Calu3 (cell line): Measurements from ENCODE around the gene BRAT1. TPM values are rescaled to one million over a fixed set of nuclear protein-coding genes. Genes with fewer than 3 reads are reported as not detected.

ENCODE experiments used
- BruUV-seq: library from RNA; stranded (reverse); fragments of 400-500 nt; replicated peaks from 2 replicates; lab custom pipeline; 2021; lab: Mats Ljungman, UMichigan
- CTCF ChIA-PET: fragments of 300-600 bp; sonication (Branson Sonifier 250); formaldehyde crosslinking; loops from one replicate; lab custom pipeline; 2022; ENCODE audit warnings: antibody characterized with exemption; lab: Charles Lee
- DNase-seq: peaks from one replicate; pipeline ENCODE4 v3.0.0; 2022
- H3K27ac Mint-ChIP-seq: one replicate; pipeline ENCODE4 v1.8.0; 2022; ENCODE audit warnings: mixed read lengths; ENCODE audit not compliant: unreplicated experiment
- H3K27me3 Mint-ChIP-seq: one replicate; pipeline ENCODE4 v1.8.0; 2022; ENCODE audit warnings: mixed read lengths; ENCODE audit not compliant: unreplicated experiment
- H3K36me3 Mint-ChIP-seq: one replicate; pipeline ENCODE4 v1.8.0; 2022; ENCODE audit warnings: mild to moderate bottlenecking, moderate library complexity, mixed read lengths; ENCODE audit not compliant: insufficient read depth, unreplicated experiment
- H3K4me1 Mint-ChIP-seq: one replicate; pipeline ENCODE4 v1.8.0; 2022; ENCODE audit warnings: mild to moderate bottlenecking, low read depth, mixed read lengths; ENCODE audit not compliant: unreplicated experiment
- H3K4me3 Mint-ChIP-seq: one replicate; pipeline ENCODE4 v1.8.0; 2022; ENCODE audit warnings: mild to moderate bottlenecking, low read depth, moderate library complexity, mixed read lengths; ENCODE audit not compliant: unreplicated experiment
- H3K9me3 Mint-ChIP-seq: one replicate; pipeline ENCODE4 v1.8.0; 2022; ENCODE audit warnings: low read depth, mixed read lengths; ENCODE audit not compliant: unreplicated experiment
- CTCF ChIP-seq: fragments of 200-600 bp; IDR thresholded peaks from one replicate; pipeline ENCODE4 v1.8.0; 2022; ENCODE audit warnings: antibody characterized with exemption; ENCODE audit not compliant: unreplicated experiment
- intact Hi-C: fragments of 100-400 bp; cut with micrococcal nuclease; formaldehyde crosslinking; loops from one replicate; pipeline ENCODE4 v1.10.0; 2022; ENCODE audit not compliant: unreplicated experiment
- total RNA-seq: library from RNA; stranded (reverse); gene quantifications from 2 replicates; pipeline ENCODE4 v1.2.3, GENCODE V29; 2022

Gene BRAT1
- total RNA-seq, 1 experiment from 2014 or later, result 59.6 TPM

DNA sequence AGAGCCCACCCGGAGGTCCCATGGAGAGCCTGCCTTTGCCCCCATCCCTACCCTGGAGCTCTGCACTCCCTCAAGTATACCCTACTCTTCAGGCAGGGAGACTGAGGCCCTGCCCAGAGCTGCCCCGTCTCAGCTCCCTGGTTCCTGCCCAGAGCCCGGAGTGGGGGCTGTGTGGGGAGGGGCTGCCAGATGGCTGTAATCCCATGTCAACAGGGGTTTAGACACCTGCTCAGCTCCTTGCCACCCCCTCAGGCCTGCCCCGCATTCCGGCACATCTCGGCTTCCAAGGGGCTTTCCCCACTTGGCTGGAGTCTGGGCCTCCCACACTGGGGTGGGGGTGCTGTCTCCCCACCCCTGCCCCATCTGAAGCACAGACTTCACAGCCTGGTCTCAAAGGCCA is 56.6 kb downstream of the BRAT1 start:
- Mint-ChIP-seq H3K27ac (no peak overlapping the region), H3K27me3 (peaks cover 78% of the 10 kb centered on the region), H3K9me3 (no peaks in the 10 kb centered on the region), H3K36me3 (peaks cover 10% of the 10 kb centered on the region), H3K4me1 (no peaks in the 10 kb centered on the region), H3K4me3 (no peak overlapping the region)
- BruUV-seq, result no TSS peak
- intact Hi-C loops, result no loop called here
- no peak for TF ChIP-seq CTCF
- no peak for DNase-seq
- CTCF ChIA-PET, result interaction anchor here (0.5 to 1.5 kb wide), 6 partner anchors 10 to 1763 kb away, joined by 3 to 4 read pairs (median 3); no protein-coding TSS in a partner anchor

DNA sequence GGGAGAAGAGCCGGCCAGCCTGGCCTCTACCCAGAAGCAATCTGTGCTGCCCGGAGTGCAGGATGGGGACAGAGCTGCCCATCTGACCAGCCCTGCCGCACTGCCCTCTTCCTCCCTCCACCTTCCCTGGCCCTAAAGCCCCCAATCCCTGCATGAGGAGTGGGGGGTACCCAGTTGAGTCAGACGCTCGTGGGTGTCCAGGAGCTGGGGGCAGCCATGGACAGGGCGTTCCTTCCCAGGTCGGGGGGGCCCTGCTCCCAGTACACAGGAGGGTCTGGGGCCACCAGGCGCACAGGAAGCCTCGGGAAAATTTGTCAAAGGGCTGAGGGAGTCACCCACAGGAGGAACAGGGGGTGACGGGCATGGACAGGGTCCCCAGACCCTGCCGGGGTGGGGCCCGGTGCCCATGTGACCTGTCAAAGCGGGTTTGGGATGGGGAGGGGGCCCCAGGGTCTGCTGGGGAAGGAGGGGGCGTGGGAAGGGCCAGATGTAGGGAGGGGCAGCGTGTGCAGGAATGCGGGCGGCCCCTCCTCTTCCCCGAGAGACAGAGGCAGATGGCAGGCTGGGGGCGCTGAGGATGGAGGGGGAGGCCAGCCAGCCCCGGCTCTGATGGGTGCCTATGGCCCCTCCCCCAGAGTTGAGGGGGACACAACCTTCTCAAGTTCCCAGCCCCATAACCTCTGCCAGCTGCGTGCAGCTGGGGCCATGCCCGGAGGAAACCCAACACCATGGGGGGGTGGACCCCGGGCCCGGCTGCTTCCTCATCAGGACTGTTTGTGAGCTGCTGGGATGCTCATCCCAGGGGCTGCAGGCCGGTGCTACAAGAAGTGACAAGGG is 57.6 kb downstream of the BRAT1 start:
- DNase-seq, result no peak
- Mint-ChIP-seq H3K4me1 (no peaks in the 10 kb centered on the region), H3K27me3 (peaks cover 88% of the 10 kb centered on the region), H3K36me3 (peaks cover 10% of the 10 kb centered on the region), H3K27ac (no peak overlapping the region), H3K9me3 (no peaks in the 10 kb centered on the region), H3K4me3 (no peak overlapping the region)
- no TSS peak for BruUV-seq
- TF ChIP-seq CTCF, result no peak
- CTCF ChIA-PET, result interaction anchor here (0.5 to 1.5 kb wide), 5 partner anchors 11 to 74 kb away, joined by 3 to 4 read pairs (median 3); no protein-coding TSS in a partner anchor
- intact Hi-C loops, result no loop called here

GRCh38 chr7:2497065-2497464 is 58.3 kb downstream of the BRAT1 start:
- Mint-ChIP-seq H3K9me3 (peaks cover 2% of the 10 kb centered on the region), H3K4me3 (no peak overlapping the region), H3K27ac (no peak overlapping the region), H3K27me3 (peaks cover 95% of the 10 kb centered on the region), H3K36me3 (peaks cover 15% of the 10 kb centered on the region), H3K4me1 (no peaks in the 10 kb centered on the region)
- intact Hi-C loops, result no loop called here
- CTCF ChIA-PET, result no interaction called here
- TF ChIP-seq CTCF, result no peak
- no peak for DNase-seq
- BruUV-seq, result no TSS peak

DNA sequence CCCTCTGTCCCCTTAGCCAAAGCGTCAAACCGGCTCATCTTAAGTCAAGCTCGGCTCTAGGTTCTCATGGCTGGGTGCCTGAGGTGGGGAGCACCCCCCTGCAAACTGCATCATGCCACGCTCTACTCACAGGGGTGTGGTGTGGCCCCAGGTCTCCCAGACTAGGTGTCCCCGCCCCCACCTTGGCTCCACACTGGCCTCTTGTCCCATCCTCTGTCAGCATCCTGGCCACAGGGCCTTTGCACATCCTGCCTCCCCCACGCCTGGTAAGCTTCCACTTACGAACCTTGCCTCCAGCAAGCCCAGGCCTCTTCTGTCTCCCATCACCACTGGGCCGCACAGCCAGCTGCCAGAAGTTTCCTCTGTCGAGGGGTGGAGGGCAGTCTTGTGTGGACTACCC is 58.9 kb downstream of the BRAT1 start:
- Mint-ChIP-seq H3K27ac (no peak overlapping the region), H3K36me3 (peaks cover 15% of the 10 kb centered on the region), H3K9me3 (peaks cover 6% of the 10 kb centered on the region), H3K27me3 (peaks cover 100% of the 10 kb centered on the region), H3K4me3 (no peak overlapping the region), H3K4me1 (no peaks in the 10 kb centered on the region)
- intact Hi-C loops, result no loop called here
- no TSS peak for BruUV-seq
- CTCF ChIA-PET, result no interaction called here
- no peak for TF ChIP-seq CTCF
- DNase-seq, result no peak
